K562 (cell line): ENCODE data around the gene MAD1L1. TPM values are rescaled to one million over a fixed set of nuclear protein-coding genes. Genes with fewer than 3 reads are reported as not detected.

ENCODE experiments used
- ATAC-seq: fragments of 200-7000 bp; cut with Tn5 transposase; 3 replicates; pipeline ENCODE4 v1.9.1; 2020; ENCODE audit warnings: moderate library complexity
- BruUV-seq: library from RNA; stranded (reverse); fragments of 400-500 nt; replicated peaks from 2 replicates; lab custom pipeline; 2021; lab: Mats Ljungman, UMichigan
- CTCF ChIA-PET: fragments of 300-600 bp; formaldehyde crosslinking; extraction: SDS; loops from one replicate; lab custom pipeline; 2021; ENCODE audit warnings: low intra/inter-chr PET ratio; lab: Yijun Ruan, JAX
- POLR2A ChIA-PET: fragments of 300-600, 350-650 bp; sonication (Branson Sonifier 250); formaldehyde crosslinking; extraction: SDS; loops from one replicate; lab custom pipeline; 2021; ENCODE audit warnings: antibody characterized with exemption, inconsistent platforms; lab: Yijun Ruan, JAX
- DNase-seq, 4 experiments: peaks; one replicate each; pipeline versions ENCODE4 v3.0.0 to v3.0.0-alpha.2; 2011 to 2018; ENCODE audit warnings: low spot score in 3 of 4, mixed read lengths in 3 of 4; ENCODE audit errors: extremely low read depth in 1 of 4
- FAIRE-seq: peaks from 2 replicates; lab custom pipeline; 2011; peaks lifted over from hg19 to GRCh38; lab: Jason Lieb, UNC
- H2AFZ ChIP-seq: 2 replicates; pipeline ENCODE4 v1.6.0; 2011; ENCODE audit warnings: low read depth, low read length, control low read depth, inconsistent platforms
- H3K27ac ChIP-seq: fragments of 200-600 bp; 3 replicates; pipeline ENCODE4 v1.8.0; 2011; ENCODE audit warnings: low read depth, mild to moderate bottlenecking, control low read depth, inconsistent platforms, low read length, moderate library complexity, mixed read lengths; ENCODE audit errors: extremely low read depth
- H3K27me3 ChIP-seq, 2 experiments: fragments of 300-600 bp in 1 of 2; 2 replicates in 1 of 2; 3 replicates in 1 of 2; pipeline versions ENCODE4 v1.6.0 to v1.8.0; 2011; ENCODE audit warnings: inconsistent platforms in 2 of 2, low read length in 2 of 2, mild to moderate bottlenecking in 1 of 2, mixed read lengths in 1 of 2, moderate library complexity in 1 of 2; ENCODE audit not compliant: control insufficient read depth in 2 of 2, insufficient read depth in 2 of 2
- H3K36me3 ChIP-seq: fragments of 300-600 bp; 3 replicates; pipeline ENCODE4 v1.8.0; 2011; ENCODE audit warnings: mild to moderate bottlenecking, low read length, inconsistent platforms; ENCODE audit not compliant: control insufficient read depth, insufficient read depth
- H3K4me1 ChIP-seq, 2 experiments: fragments of 200-600 bp in 1 of 2; replicated peaks in 1 of 2; 2 replicates in 1 of 2; 3 replicates in 1 of 2; pipeline versions ENCODE4 v1.5.1 to v1.8.0; 2011; ENCODE audit warnings: inconsistent platforms in 2 of 2, low read length in 2 of 2, mild to moderate bottlenecking in 1 of 2, mixed read lengths in 1 of 2, moderate library complexity in 1 of 2; ENCODE audit not compliant: control insufficient read depth in 2 of 2, insufficient read depth in 2 of 2
- H3K4me2 ChIP-seq: 2 replicates; pipeline ENCODE4 v1.6.1; 2011; ENCODE audit warnings: low read length, control low read depth, inconsistent platforms, mixed read lengths; ENCODE audit not compliant: insufficient read depth
- H3K4me3 ChIP-seq: fragments of 200-600 bp; sonication (generic), shearing (Covaris generic); 2 replicates; pipeline ENCODE4 v1.5.1; 2016; ENCODE audit warnings: control low read depth, inconsistent platforms
- H3K79me2 ChIP-seq: fragments of 200-600 bp; 3 replicates; pipeline ENCODE4 v1.8.0; 2011; ENCODE audit warnings: low read length, inconsistent platforms; ENCODE audit not compliant: control insufficient read depth, insufficient read depth
- H3K9ac ChIP-seq, 2 experiments: 2 replicates each; pipeline versions ENCODE4 v1.6.0 to v1.6.1; 2011; ENCODE audit warnings: low read depth in 2 of 2, low read length in 2 of 2, control low read depth in 1 of 2, inconsistent platforms in 1 of 2, mild to moderate bottlenecking in 1 of 2, mixed read lengths in 1 of 2; ENCODE audit not compliant: insufficient read depth in 1 of 2
- H3K9me1 ChIP-seq: one replicate; pipeline ENCODE4 v1.6.0; 2011; ENCODE audit warnings: inconsistent platforms, mild to moderate bottlenecking, low read length, moderate library complexity; ENCODE audit not compliant: control insufficient read depth, insufficient read depth
- H3K9me3 ChIP-seq: replicated peaks from 2 replicates; pipeline ENCODE4 v1.5.1; 2011; ENCODE audit warnings: low read depth, low read length, inconsistent platforms; ENCODE audit not compliant: control insufficient read depth, insufficient read depth
- H4K20me1 ChIP-seq: replicated peaks from 2 replicates; pipeline ENCODE4 v1.6.1; 2011; ENCODE audit warnings: low read length, inconsistent platforms, mixed read lengths; ENCODE audit not compliant: control insufficient read depth, insufficient read depth
- JUN ChIP-seq, 2 experiments: sonication (generic) in 1 of 2; formaldehyde crosslinking in 1 of 2; IDR thresholded peaks; 2 replicates each; pipeline versions ENCODE4 v1.6.1 to v1.8.0; 2012 to 2022; ENCODE audit warnings: borderline replicate concordance in 2 of 2, mild to moderate bottlenecking in 2 of 2, improper control_type of control experiment in 1 of 2, low read depth in 1 of 2, low read length in 1 of 2, missing genetic modification reagents in 1 of 2
- KLF16 ChIP-seq: IDR thresholded peaks from 2 replicates; pipeline ENCODE4 v1.6.1; 2016; ENCODE audit warnings: antibody characterized with exemption
- POLR2A ChIP-seq: fragments of 450-650 bp; conservative IDR thresholded peaks from 2 replicates; pipeline ENCODE4 v1.6.1; 2016
- PTBP1 ChIP-seq: fragments of 200-400 bp; formaldehyde crosslinking; IDR thresholded peaks from 2 replicates; pipeline ENCODE4 v1.6.1; 2017; ENCODE audit warnings: low read depth, low read length
- ZBTB1 ChIP-seq: sonication (generic); formaldehyde crosslinking; IDR thresholded peaks from 2 replicates; pipeline ENCODE4 v1.8.1; 2023; ENCODE audit warnings: missing genetic modification reagents, low read depth, mild to moderate bottlenecking, borderline replicate concordance
- ZBTB17 ChIP-seq: fragments of 450-650 bp; formaldehyde crosslinking; IDR thresholded peaks from 2 replicates; pipeline ENCODE4 v1.4.0; 2020; ENCODE audit warnings: mild to moderate bottlenecking
- ZNF639 ChIP-seq, 2 experiments: fragments of 200-800 bp in 1 of 2; sonication (Bioruptor generic) in 1 of 2; sonication (generic) in 1 of 2; formaldehyde crosslinking in 1 of 2; IDR thresholded peaks in 1 of 2; conservative IDR thresholded peaks in 1 of 2; 2 replicates each; pipeline versions ENCODE4 v1.5.0 to v1.6.1; 2016 to 2020; ENCODE audit warnings: missing compliant biosample characterization in 1 of 2, missing genetic modification characterization in 1 of 2, missing genetic modification reagents in 1 of 2
- WGBS: fragments of 100-300 bp; shearing (Covaris generic); methylation state at CpG from one replicate; pipeline ENCODE4 v1.1.6; 2016; ENCODE audit warnings: low coverage, mixed read lengths; ENCODE audit not compliant: insufficient coverage; ENCODE audit errors: missing lambda C conversion rate; 5-methylcytosine and 5-hydroxymethylcytosine counted together
- in situ Hi-C: fragments of 300-500 bp; cut with MboI; formaldehyde crosslinking; loops from 4 replicates; pipeline ENCODE4 v1.15.0; 2018; ENCODE audit warnings: inconsistent platforms, mixed read lengths
- intact Hi-C: fragments of 100-400 bp; cut with micrococcal nuclease; formaldehyde crosslinking; loops from 2 replicates; pipeline ENCODE4 v1.14.2; 2022
- polyA plus RNA-seq, 8 experiments: library from polyadenylated mRNA; depleted of rRNA in 4 of 8; stranded (reverse) in 5 of 8; unstranded in 3 of 8; fragments of >200 nt; fragmentation: Nextera tagmentation in 2 of 8; fragmentation: Illumina TruSeq in 1 of 8; extraction: Ambion mirVana in 2 of 8; extraction: Trizol in 1 of 8; gene quantifications; 2 replicates each; pipeline versions ENCODE4 v1.2.1 to v1.2.3, GENCODE V29; 2011 to 2014; ENCODE audit warnings: inconsistent platforms in 1 of 8, missing spikeins in 1 of 8
- total RNA-seq, 7 experiments: library from RNA; depleted of rRNA in 6 of 7; stranded (reverse); fragments of >200 nt in 6 of 7; fragmentation: Illumina TruSeq in 2 of 7; extraction: Trizol in 2 of 7; gene quantifications; 2 replicates each; pipeline versions ENCODE4 v1.2.1 to v1.2.3, GENCODE V29; 2011 to 2021; ENCODE audit warnings: low replicate concordance in 1 of 7
- TF ChIP-seq, protein P1 (sequence below): fragments of 250-450 bp; sonication (Bioruptor Pico); IDR thresholded peaks from 2 replicates; pipeline ENCODE4 v1.5.0; 2021; ENCODE audit warnings: mild to moderate bottlenecking, moderate library complexity
- TF ChIP-seq, protein P2 (sequence below): IDR thresholded peaks from 2 replicates; pipeline ENCODE4 v1.6.1; 2016; ENCODE audit warnings: missing genetic modification characterization, missing compliant biosample characterization

Gene MAD1L1
- total and polyA plus RNA-seq, 9 of the 15 experiments (the other 6 are each of a cell fraction or from before 2014, with no cell fraction given): 1.7 to 89.7 (median 18.0) TPM

DNA sequence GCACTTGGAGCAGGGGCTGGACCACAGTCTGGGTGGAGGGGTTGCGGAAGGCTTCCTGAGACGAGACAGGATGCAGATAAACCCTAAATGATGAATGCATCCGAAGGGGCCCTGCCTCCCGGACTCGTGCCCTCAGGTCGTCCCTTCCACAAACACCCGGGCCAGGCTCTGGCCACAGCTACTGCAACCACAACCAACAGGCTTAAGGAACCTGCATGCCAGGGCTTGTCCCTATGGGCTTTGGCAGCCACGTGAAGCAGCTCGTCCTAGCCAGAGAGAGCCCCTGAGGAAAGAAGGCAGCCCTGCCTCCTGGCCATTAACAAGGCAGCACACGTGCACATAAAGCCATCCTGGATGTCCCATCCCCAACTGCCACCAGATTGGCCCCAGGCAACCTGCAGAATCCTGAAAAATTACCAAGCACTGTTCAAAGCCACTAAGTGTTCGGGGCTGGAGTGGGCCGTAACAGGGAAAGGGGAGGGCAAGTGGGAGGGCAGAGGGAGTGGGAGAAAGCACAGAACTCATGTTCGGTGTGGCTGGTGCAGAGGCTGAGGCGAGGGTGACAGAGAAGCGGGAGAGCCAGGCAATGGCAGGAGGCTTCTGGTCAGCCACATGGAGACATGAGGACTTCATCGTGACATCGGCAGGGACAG, 62.7 kb downstream of the MAD1L1 start:
- no peaks in the 10 kb centered on the region for H3K27me3 ChIP-seq
- no peak overlapping the region for H3K4me3 ChIP-seq
- intact Hi-C loops (no loop called here), in situ Hi-C loops (no loop called here)
- no peak for FAIRE-seq
- POLR2A ChIA-PET: no interaction called here
- peaks cover 7% of the 10 kb centered on the region for H3K9me1 ChIP-seq
- peaks cover 20% of the 10 kb centered on the region; the same call in 1 of the 3 replicates for H3K36me3 ChIP-seq
- H2AFZ ChIP-seq: no peak overlapping the region
- peaks cover 6 to 29% of the 10 kb centered on the region in 2 experiments; a peak in 4 of 5 replicates for H3K4me1 ChIP-seq
- no peaks in the 10 kb centered on the region for H3K79me2 ChIP-seq
- no peak for DNase-seq
- TF ChIP-seq, protein P1, sequence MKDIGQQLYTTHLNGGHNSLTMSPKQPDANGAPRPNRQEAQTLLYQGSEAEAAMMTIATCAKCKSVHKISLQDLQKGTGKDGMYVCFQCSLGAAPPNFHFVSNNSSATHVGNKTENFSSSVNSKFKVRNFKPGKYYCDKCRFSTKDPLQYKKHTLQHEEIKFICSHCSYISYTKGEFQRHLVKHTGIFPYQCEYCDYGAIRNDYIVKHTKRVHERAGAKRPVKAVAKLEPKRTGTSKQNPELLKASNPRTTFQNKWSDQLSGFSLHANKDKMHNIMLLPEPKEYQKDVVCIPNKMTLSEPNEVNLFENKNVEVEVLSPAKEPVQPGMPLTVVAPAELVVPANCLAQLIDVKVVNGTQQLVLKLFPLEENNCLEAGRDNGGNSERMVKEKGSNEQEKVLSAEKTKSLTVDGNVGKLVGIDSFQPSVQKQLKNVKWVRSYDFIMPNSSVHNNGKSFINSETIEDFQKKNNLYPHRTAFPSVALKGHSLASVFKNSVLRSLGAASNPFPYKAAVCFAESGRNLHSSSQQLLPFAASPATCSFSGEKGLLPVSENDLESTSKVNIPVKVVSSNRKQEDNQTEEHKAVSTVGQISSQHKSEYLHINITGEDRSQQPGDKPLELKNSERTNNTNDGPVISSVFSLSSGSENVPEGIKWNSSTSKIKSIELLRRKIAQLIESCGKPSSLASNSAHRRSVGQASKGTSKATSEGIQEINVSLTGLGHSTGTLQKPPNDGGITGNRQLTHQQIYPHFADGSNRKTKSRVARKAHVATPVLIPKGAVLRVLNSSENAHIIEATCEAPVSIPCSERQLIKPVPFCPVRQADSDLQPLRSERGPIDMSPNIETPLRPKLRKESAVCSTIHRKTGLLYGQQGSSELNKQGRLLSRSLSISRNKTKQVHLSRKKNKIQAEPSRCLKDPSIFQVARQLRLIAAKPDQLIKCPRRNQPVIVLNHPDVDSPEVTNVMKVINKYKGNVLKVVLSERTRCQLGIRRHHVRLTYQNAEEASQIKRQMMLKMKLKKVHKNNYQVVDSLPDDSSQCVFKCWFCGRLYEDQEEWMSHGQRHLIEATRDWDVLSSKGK (CRISPR knock-in tag): no peak
- TF ChIP-seq PTBP1 (no peak), POLR2A (no peak), ZNF639 (CRISPR knock-in tag; conservative IDR thresholded peaks at IDR 0.05 in 1 of 2, IDR thresholded peaks at IDR 0.05 in 1 of 2) (no peak), JUN (IDR thresholded peaks at IDR 0.05; ENCODE audit: borderline replicate concordance, low read depth, low read length) (no peak), JUN (CRISPR knock-in tag; IDR thresholded peaks at IDR 0.05; ENCODE audit: borderline replicate concordance) (no peak), KLF16 (no peak), ZBTB17 (CRISPR knock-in tag) (no peak), ZBTB1 (no peak)
- TF ChIP-seq, protein P2, sequence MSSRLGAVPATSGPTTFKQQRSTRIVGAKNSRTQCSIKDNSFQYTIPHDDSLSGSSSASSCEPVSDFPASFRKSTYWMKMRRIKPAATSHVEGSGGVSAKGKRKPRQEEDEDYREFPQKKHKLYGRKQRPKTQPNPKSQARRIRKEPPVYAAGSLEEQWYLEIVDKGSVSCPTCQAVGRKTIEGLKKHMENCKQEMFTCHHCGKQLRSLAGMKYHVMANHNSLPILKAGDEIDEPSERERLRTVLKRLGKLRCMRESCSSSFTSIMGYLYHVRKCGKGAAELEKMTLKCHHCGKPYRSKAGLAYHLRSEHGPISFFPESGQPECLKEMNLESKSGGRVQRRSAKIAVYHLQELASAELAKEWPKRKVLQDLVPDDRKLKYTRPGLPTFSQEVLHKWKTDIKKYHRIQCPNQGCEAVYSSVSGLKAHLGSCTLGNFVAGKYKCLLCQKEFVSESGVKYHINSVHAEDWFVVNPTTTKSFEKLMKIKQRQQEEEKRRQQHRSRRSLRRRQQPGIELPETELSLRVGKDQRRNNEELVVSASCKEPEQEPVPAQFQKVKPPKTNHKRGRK (tag): no peak
- TF ChIP-seq, all 486 proteins: peak for 0
- WGBS: 82% methylated on average over 17 of the region's 17 CpGs
- Histone ChIP-seq H4K20me1 (peaks cover 18% of the 10 kb centered on the region), H3K9ac (peak overlapping the region in 1 of 2 experiments; percentile 56; a peak in 1 of 4 replicates), H3K27ac (no peak overlapping the region), H3K4me2 (no peak overlapping the region), H3K9me3 (no peaks in the 10 kb centered on the region)
- CTCF ChIA-PET: no interaction called here
- ATAC-seq: no peak
- no TSS peak for BruUV-seq
